HTR-8/SVneo (cell line): ENCODE results near the gene DRP2.
"Not testable (repeated sequence)": the region's sequence is repeated elsewhere in the genome, so short reads cannot be mapped to it uniquely, and the experiment has no call there.

ENCODE experiments used
- DNase-seq: peaks from one replicate; pipeline ENCODE4 v3.0.0; 2011; ENCODE audit warnings: low spot score, mixed read lengths; ENCODE audit not compliant: insufficient read length
- FAIRE-seq: peaks from 2 replicates; lab custom pipeline; 2011; peaks lifted over from hg19 to GRCh38; lab: Jason Lieb, UNC

Gene DRP2

DNA sequence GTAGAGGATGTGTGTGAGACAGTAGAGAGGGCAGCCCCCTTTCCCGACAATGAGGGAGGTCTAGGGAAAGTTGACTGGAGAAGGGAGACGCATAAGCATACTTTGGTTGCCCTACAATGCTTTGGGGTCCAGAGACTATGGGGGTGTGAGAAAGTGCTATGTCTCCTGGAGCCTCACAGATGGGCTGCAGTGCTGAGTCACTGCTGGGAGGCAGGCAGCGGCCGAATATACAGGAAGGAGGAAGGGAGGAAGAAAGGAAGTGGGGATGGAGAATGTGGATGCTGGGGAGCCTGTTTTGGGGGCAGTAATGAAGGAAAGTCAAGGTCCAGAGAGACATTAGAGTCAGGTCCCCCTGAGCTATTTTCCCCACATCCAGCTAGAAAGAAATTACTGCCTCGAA, 12.7 kb downstream of the DRP2 start:
- FAIRE-seq (no peak), DNase-seq (no peak)

DNA sequence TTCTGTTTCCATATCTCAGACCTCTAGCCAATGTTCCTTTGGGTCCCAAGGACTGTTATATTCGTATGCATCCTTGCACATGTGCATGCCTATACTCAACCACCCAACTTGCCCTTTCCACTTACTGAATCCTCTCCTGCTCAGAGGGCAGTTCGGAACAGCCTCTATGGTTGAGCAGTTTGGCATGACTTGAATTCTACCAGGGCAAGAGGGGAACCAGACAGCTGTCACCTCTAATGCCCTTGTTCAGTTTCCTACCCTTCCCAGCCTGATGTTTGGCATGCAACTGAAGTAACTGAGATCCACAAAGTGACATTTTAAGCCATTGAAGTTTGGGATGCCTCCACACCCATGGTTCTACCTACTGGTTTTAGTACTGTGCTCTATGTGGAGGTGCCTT, 17.5 kb downstream of the DRP2 start:
- FAIRE-seq (no peak), DNase-seq (no peak)

DNA sequence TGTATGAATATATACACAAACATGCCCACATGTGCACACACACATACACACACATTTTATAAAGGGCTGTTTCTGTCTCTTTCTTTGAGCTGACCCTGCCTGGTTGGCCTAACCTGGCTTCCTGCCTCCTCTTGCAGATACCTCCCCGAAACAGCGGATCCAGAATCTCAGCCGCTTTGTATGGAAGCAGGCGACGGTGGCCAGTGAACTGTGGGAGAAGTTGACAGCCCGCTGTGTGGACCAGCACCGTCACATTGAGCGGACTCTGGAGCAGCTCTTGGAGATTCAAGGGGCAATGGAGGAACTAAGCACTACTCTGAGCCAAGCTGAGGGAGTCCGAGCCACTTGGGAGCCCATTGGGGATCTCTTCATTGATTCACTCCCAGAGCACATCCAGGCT, 21.9 kb downstream of the DRP2 start:
- no peak for FAIRE-seq
- no peak for DNase-seq

DNA sequence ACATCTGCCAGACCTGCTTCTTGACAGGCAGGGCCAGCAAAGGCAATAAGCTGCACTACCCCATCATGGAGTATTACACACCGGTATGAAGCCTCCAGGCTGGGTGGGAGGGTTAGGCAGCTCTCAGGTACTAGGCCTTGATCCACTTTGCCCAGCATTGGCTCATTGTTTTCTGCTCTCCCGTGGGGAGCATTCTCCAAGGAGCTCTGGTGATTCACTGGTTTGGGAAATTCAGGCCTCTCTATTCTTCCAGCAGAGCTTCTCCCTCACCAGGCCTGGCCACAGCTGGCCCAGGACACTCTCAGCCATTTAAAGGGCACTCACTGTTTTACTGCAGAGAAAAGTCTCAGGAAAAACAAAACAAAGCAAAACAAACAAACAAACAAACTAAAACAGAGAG, 33.0 kb downstream of the DRP2 start:
- DNase-seq = no peak
- FAIRE-seq = no peak

DNA sequence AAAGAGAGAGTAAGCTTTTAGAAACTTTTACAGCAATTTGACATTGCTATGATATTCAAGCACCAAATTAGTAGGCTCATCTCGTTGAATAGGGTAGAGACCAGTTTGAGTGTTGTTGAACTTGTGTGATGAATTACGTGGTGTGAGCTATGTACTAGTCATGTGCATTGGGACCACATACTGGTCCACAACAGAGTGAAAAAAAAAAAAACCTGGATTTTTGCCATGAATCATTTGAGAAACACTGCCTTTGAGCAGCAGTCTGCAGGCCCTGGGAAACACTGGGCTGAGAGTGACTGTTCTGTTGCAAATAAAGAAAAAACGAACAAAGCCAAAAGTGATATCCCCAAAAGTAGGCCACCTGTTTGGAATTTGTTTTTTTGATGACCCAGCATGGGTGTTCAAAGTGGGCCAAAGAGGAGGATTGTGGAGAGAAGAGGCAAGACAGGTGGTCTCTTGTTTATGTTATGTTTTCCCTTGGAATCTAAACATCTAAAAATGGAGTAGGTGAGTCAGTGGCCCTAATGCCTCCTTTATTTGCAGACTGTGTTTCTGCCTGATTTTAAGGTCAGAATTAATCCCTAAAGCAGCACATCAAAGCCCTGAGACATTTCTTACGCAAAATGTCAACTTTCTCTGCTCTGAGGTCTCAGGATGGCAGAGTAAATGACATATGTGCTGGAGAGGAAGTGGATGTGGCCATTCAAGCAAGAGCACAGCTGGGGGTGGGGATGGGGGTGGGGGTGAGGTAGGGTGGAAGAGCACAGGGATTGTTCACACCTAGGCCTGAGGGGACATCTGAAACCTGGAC, 38.1 kb downstream of the DRP2 start:
- DNase-seq (no peak), FAIRE-seq (no peak)

DNA sequence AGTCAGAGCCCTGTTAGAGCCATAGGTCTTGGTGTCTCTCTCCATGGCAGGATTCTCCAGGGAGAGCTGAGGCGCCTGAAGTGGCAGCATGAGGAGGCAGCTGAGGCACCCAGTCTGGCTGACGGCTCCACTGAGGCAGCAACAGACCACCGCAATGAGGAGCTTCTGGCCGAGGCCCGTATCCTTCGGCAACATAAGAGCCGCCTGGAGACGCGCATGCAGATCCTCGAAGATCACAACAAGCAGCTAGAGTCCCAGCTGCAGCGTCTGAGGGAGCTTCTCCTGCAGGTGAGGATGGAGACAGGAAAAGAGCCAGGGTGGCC, 38.6 kb downstream of the DRP2 start:
- no peak for DNase-seq
- no peak for FAIRE-seq

DNA sequence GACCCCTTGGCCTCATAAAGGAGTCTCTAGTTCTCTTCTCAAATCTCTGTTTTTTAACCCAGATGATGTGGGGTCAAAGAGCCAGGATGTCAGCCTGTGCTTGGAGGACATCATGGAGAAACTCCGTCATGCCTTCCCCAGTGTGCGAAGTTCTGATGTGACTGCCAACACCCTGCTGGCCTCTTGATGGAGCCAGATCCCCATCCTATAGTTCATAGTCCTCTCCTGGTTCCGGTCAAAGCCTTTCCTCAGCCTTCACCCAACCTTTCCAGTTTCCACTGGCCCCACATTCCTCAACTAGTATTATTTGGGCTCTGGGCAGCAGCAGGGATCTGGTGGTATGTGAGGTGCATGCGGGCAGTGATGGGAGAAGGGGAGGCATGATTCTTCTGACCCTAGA, 40.8 kb downstream of the DRP2 start:
- FAIRE-seq = no peak
- no peak for DNase-seq

DNA sequence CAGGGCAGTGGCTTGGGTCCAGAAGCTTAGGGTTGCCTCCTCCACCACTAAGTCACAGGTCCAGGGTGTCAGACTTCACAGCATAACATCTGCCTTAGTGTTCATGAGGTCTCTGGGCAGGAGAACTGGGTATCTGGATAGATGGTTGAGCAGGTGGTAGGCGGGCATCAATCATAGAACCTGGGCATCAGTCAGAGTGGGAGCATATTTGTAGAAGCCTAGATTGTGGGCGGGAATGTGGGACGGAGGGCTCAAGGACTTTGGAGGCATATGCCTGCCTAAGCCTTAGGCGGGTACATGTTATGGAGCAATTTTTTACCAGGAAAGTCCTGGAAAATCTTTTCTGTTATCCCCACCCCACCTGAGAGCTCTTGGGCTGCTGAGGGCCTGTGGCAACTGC, 43.0 kb downstream of the DRP2 start:
- FAIRE-seq (no peak), DNase-seq (no peak)

DNA sequence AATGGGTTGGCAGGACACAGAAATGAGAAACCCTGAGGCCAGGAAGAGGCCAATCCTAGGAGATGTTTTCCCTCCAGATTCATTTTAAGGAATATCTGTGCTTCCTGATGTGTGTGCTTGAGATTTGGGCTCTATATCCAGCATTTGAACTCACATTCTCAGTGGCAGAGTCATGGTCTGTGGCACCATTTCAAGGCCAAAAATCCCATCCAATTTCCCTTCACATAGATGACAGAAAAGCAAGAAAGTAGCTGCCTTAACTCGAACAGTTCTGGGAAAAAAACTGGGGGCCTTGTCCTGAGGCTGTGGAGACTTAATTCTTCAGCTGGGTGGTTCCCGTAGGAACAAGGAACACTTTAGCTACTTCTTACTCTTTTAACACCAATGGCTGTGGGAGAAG, 44.2 kb downstream of the DRP2 start:
- DNase-seq = no peak
- FAIRE-seq = no peak

DNA sequence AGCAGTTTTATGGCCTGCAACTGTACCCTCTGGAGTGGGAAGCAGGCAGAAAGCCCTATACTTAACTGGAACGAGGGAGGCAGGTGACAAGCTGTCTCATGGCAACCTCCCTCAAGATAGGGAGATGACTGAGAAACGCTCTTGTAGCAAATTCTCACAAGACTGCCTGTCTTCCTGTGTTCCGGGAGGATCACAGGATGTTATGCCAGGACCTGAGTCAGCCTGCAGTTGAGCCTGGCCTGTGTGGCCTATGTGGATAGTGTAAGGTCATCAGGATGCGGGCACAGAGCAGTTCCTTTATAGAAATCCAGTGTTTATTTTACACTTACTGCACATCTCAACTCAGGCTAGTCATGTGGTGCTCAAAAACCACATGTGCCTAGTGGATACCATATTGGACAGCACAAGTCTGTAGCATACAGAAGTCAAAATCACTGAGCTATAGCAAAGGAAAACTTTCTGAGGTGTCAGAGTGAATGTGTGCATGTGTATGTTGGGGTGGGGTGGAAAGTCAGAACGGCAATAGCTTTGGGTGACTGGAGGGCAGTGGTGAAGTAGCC, 46.4 kb downstream of the DRP2 start:
- DNase-seq (no peak), FAIRE-seq (no peak)

DNA sequence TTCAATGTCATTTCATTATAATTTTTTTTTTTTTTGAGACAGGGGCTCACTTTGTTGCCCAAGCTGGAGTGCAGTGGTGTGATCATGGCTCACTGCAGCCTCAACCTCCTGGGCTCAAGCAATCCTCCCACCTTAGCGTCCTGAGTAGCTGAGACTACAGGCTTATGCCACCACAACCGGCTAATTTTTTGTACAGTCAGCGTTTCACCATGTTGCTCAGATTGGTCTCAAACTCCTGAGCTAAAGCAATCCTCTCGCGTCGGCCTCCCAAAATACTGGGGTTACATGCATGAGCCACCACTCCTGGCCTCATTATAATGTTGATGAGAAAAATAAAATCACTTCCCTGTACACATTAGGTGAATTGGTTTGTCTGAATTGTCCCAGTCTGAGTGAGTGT, 54.6 kb downstream of the DRP2 start:
- FAIRE-seq = no peak
- DNase-seq = no peak

DNA sequence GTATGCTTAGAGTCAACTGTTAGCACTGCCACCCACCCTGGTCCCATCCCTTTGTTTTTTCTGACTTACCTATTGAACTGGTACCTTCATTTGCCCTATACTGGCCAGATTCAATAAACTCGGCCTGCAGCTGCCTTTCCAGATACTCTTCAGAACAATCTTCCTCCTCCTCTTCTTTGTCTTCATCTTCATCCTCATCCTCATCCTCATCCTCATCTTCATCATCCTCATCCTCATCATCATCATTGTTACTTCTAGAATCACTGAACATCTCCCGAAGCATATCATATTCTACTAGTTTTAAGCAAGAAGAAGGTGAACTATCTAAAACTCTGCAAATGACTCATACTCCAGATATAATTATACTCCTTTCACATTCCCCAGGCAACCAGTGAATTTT, 56.7 kb downstream of the DRP2 start:
- FAIRE-seq = no peak
- DNase-seq = no peak

DNA sequence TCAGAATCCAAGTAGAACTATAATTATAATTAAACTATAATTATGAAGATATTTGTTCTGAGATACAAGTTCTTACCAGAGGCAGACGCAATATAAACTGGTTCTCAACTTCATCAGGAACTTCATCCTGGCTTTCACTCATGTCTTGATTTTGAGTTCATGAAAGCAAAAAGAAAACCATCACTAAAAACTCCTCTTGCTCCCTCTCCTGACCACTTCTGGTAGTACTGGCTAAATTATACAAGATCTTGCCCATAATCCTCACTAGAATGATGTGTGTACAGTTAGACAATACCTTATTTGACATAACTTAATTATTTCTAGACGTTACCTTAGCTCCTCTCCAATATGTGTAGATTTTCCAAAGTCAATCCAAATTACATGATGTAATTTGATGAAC, 67.8 kb downstream of the DRP2 start:
- DNase-seq (peak; percentile 3), FAIRE-seq (no peak)

DNA sequence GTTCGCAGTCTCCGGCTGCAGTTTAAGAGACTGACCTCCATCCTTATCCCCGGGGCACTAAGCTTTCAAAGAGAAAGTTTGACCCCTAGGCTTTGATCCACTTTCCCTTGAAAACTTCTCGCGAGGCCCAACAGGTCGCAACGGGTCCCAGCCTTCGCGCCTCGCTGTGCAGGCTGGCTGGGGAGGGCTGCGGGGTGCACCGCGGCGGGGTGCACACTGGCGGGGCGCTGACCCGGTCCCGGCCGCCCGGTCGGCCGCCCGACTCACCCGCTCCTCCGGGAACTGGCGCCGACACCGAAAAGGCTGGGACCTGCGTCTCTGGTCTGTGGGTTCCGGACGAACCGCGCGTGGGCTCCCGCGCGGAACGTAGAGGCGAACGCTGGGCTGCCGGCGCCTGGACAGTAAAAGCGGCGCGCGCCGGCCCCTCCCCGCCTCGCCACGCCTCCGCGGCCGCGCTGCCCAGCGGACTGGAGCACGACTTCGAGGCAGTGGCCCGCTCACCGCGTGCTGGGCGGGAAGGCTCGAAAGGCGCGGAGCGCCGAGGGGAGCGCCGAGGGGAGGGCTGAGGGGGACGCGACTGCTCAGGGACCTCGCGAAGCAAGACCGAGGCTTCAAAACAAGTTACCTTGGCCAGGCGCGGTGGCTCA, 71.5 kb downstream of the DRP2 start, which contains the start of gene TAF7L:
Gene TAF7L, minus strand, starts transcription at position 378 of the 647 bp plus-strand sequence. CDS start 3,791 bp downstream, outside the sequence.
- DNase-seq (no peak), FAIRE-seq (no peak)

DNA sequence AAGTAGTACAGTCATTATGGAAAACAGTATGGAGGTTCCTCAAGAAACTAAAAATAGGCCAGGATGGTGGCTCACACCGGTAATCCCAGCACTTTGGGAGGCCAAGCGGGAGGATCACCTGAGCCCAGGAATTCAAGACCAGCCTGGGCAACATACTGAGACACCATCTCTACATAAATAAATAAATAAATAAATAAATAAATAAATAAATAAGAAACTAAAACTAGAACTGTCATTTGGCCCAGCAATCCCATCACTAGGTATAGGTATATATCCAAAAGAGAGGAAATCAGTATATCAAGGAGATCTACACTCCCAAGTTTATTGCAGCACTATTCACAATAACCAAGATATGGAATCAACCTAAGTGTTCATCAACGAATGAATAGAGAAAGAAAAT, 76.0 kb downstream of the DRP2 start:
- FAIRE-seq, DNase-seq: not testable (repeated sequence)

DNA sequence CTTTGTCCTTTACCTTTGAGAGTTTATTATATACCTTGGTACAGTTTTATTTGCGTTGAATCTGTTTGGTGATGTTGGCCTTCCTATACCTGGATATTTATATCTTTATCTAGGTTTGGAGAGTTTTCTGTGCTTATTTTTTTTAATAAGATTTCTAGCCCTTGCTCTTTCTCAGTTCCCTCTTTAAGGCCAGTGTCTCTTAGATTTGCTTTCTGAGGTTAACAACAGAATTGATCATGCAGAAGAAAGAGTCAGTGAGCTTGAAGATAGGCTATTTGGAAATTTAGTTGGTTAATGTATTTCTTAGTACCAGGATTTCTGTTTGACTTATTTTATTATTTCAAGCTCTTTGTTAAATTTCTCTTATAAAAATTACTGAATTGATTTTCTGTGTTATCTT, 84.2 kb downstream of the DRP2 start:
- DNase-seq = no peak
- no peak for FAIRE-seq
